Measurements from ENCODE around the gene ATP9B.

DNA sequence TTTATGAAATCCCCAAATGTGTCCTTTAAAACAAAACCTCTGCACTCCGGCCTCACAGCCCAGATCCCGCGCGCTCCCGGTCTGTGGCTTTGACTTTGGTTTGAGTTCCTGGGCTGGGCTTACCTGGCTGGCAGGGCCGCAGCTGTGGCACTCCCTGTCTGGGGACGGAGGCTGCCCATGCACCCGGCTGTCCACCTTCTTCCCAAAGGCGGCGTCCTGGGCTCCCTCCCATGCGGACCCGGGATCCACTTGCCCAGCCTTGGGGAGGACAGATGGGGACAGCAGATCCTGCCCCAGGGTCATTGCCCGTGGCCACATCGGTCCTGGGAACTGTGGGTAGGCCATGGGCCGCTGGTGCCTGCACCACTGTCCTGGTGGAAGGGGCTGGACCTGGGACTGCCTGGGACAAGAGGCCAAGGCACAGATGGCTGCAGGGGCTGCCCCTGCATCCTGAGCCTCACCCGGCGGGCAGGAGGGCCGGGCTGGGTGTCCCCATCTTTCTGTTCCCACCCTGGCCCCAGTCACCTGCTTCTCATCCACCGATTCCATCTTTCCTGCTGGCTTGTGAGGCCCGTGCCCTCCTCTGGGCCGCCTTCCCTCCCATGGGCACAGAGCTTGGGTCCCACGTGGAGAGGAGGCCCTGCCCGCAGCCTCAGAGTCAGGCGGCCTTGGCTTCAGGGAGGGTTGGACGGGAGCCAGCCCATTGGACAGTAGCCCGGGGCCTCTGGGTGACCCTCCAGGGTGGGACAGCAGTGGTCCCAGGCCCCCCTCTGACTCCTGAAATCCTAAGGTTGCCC is 354.2 kb downstream of the ATP9B start:
- TF ChIP-seq POLR2AphosphoS5 (IDR thresholded peaks at IDR 0.05; ENCODE audit: low read depth, low read length), result no peak
- no peak for TF ChIP-seq FOXP2 (optimal IDR thresholded peaks at IDR 0.05; ENCODE audit: borderline replicate concordance, extremely low read depth, extremely low read length, insufficient read depth)
- TF ChIP-seq SIN3A (IDR thresholded peaks at IDR 0.05; ENCODE audit: borderline replicate concordance, insufficient read depth, low read length), result no peak
